Lower leg skin (tissue), 4 donors: ENCODE results near the gene CD300LG. TPM values are rescaled to one million over a fixed set of nuclear protein-coding genes. Genes with fewer than 3 reads are reported as not detected.
A peak's percentile ranks its signal among the peaks of the same experiment; 100 is the strongest.

Experiments
- DNase-seq, 2 donors: peaks; one replicate each; pipeline ENCODE4 v3.0.0-alpha.2; 2019; ENCODE audit warnings: low spot score in 2 of 2
- H3K4me3 ChIP-seq: fragments of 200-600 bp; sonication (generic); 2 replicates; pipeline ENCODE4 v1.5.1; 2017; ENCODE audit warnings: mild to moderate bottlenecking, low read depth; ENCODE audit not compliant: poor library complexity, severe bottlenecking
- POLR2A ChIP-seq, 2 donors: fragments of 450-650 bp; IDR thresholded peaks; one replicate each; pipeline ENCODE4 v1.6.1; 2016 to 2017; ENCODE audit warnings: antibody characterized with exemption in 2 of 2, mild to moderate bottlenecking in 1 of 2, moderate library complexity in 1 of 2
- WGBS, 2 donors: methylation state at CpG; one replicate each; pipeline ENCODE4 v1.1.5; 2018; 5-methylcytosine and 5-hydroxymethylcytosine counted together
- intact Hi-C: fragments of 100-400 bp; cut with DNase I; formaldehyde crosslinking; loops from one replicate; pipeline ENCODE4 v1.15.0; 2023; ENCODE audit warnings: low total_unique reads
- total RNA-seq, 4 donors: library from RNA; depleted of rRNA; stranded (reverse); fragments of >200 nt; gene quantifications; one replicate each; pipeline ENCODE4 v1.1.0, GENCODE V29; 2016
- TF ChIP-seq, protein P1 (sequence below), 3 donors: fragments of 450-650 bp; IDR thresholded peaks; one replicate each; pipeline ENCODE4 v1.5.1; 2016; ENCODE audit warnings: antibody characterized with exemption in 3 of 3, mild to moderate bottlenecking in 3 of 3, moderate library complexity in 2 of 3

Gene CD300LG
- total RNA-seq, 4 donors from 2014 or later = 6.2 to 9.7 (median 9.0) TPM

DNA sequence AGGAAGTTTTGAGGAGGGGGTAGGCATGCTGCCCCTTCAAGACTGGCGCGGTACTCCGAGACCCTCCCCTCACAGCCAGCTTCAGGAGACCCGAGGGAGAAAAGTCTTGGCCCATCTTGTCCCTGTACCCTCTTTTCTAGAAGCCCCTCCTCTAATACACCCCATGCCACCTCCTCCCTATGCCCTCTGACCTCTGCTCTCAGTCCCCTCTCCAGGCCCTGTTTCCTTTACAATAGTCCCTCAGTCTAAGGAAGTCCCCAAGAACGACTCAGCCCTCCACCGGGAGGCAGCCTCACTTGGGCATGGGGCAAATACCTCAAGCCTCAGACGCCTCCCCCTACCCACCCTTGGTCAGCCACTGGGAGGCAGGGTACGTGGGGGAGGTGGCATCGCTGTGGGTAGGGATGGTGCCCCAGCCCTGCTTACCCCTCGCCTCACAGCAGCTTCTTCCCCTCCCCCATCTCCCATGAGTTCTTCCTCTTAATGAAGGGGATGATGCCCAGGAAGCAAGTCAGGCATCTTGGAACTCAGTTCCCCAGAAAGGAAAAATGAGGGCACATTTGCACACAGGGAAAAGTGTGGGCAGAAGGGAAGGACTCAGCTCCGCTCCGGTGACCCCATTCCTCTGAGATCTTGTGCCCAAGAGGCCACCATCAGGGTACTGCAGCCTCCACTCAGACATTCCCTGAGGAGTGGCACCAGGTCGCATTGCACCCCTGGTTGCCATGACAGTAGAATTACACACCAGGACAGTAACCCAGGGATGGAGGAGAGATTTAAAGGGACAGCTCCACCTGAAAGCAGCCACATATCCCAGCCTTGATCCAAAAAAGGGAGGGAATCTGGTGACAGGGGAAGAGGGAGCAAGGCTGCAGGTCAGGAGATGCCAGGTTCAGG is 54.1 kb downstream of the CD300LG start:
- intact Hi-C loops = no loop called here
- H3K4me3 ChIP-seq = no peak overlapping the region
- DNase-seq = no peak
- no peak for TF ChIP-seq POLR2A (IDR thresholded peaks at IDR 0.05)
- TF ChIP-seq, protein P1, sequence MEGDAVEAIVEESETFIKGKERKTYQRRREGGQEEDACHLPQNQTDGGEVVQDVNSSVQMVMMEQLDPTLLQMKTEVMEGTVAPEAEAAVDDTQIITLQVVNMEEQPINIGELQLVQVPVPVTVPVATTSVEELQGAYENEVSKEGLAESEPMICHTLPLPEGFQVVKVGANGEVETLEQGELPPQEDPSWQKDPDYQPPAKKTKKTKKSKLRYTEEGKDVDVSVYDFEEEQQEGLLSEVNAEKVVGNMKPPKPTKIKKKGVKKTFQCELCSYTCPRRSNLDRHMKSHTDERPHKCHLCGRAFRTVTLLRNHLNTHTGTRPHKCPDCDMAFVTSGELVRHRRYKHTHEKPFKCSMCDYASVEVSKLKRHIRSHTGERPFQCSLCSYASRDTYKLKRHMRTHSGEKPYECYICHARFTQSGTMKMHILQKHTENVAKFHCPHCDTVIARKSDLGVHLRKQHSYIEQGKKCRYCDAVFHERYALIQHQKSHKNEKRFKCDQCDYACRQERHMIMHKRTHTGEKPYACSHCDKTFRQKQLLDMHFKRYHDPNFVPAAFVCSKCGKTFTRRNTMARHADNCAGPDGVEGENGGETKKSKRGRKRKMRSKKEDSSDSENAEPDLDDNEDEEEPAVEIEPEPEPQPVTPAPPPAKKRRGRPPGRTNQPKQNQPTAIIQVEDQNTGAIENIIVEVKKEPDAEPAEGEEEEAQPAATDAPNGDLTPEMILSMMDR (IDR thresholded peaks at IDR 0.05) = no peak
- WGBS, 2 donors = 34 to 38% methylated on average over 13 of the region's 13 CpGs

GRCh38 chr17:43901861-43902589 is 55.0 kb downstream of the CD300LG start:
- intact Hi-C loops = no loop called here
- H3K4me3 ChIP-seq = no peak overlapping the region

GRCh38 chr17:43905400-43905984 is 58.5 kb downstream of the CD300LG start:
- 40 to 45% methylated on average over 3 of the region's 3 CpGs for WGBS, 2 donors
- no peak overlapping the region for H3K4me3 ChIP-seq
- no peak for TF ChIP-seq POLR2A (IDR thresholded peaks at IDR 0.05)
- TF ChIP-seq, protein P1 (IDR thresholded peaks at IDR 0.05) = no peak
- no peak for DNase-seq
- intact Hi-C loops = no loop called here

More at GRCh38 chr17:43901861-43902589, 55.0 kb downstream of the CD300LG start:
- no peak for DNase-seq
- TF ChIP-seq, protein P1 (IDR thresholded peaks at IDR 0.05) = no peak
- TF ChIP-seq POLR2A (IDR thresholded peaks at IDR 0.05) = no peak
- 57 to 66% methylated on average over 7 of the region's 7 CpGs for WGBS, 2 donors

DNA sequence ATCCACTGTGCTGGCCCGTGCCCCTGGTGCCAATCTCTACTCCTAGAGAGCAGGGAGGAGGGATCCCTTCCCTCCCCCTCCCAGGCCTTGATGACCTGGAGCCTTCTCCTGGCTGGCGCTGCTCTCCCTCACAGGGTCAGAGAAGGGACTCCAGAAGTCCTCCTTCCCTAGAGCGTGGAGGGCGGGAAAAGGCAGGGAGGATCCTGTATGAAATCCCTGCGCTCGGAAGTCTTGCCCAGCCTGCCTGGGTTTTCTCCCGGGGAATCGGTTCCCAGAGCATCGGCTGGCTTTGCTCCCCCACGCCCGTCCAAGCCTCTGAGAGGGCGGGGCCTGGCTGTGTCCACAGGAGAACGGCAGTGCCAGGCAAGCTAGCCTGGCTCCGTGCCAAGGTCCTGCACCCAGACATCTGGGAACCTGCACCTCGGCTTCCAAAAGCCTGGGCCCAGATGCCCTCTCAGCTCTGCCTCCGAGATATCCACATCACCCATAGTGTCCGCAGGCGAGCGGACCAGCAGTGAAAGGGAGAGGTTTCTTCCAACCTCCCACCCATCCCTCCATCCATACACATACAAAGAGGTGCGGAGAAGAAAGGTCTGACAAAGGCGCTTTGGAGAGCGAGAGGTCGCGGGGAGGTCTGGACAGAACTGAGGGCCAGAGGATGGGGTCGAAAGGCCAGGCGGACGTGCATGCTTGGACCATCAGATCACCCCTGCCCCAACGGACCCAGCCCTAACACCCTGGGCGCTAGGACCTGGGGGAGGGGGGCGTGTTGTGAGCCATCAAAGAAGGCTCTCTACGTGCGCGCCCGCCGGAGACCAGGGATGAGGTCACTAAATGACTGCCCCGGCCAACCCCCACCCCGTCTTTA is 59.2 kb downstream of the CD300LG start:
- TF ChIP-seq, protein P1 (IDR thresholded peaks at IDR 0.05) = no peak
- no peak for TF ChIP-seq POLR2A (IDR thresholded peaks at IDR 0.05)
- peak overlapping the region; percentile 61 for H3K4me3 ChIP-seq
- WGBS, 2 donors = 5 to 6% methylated on average over 32 to 37 of the region's 37 CpGs
- peak in 1 of 2 donors; percentile 94 for DNase-seq
- intact Hi-C loops = no loop called here

DNA sequence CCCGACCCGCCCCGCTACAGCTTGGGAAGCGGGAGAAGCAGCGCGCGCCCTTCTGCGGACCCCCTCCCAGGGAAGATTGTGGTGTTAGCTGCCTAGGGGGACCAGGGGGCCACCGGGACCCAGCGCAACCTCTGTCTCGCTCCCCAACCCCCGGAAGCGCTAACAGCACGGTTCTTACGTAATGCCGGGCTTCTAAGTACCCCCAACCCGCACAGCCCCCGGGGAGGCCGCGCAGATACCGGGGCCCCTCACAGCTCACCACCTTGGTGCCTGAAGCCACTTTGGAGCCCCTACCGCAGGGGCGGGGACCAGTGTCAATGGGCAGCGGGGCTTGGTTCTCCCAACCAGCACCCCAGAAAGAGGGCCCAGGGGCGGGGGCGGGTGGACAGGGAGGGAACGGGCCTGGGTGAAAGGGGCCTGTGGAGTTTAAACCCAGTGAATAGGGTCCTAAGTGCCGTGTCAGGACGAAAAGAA is 60.0 kb downstream of the CD300LG start:
- H3K4me3 ChIP-seq = peak overlapping the region; percentile 61
- 1% methylated on average over 10 to 29 of the region's 29 CpGs for WGBS, 2 donors
- intact Hi-C loops = no loop called here
- no peak for TF ChIP-seq POLR2A (IDR thresholded peaks at IDR 0.05)
- TF ChIP-seq, protein P1 (IDR thresholded peaks at IDR 0.05) = no peak
- DNase-seq = no peak
